Caco-2 (cell line): ENCODE results near the gene TMEM82. TPM values are rescaled to one million over a fixed set of nuclear protein-coding genes. Genes with fewer than 3 reads are reported as not detected.

Experiments used
- BruUV-seq: library from RNA; stranded (reverse); fragments of 400-500 nt; replicated peaks from 2 replicates; lab custom pipeline; 2021; lab: Mats Ljungman, UMichigan
- CTCF ChIA-PET: fragments of 300-600 bp; sonication (Branson Sonifier 250); formaldehyde crosslinking; loops from one replicate; lab custom pipeline; 2022; ENCODE audit warnings: antibody characterized with exemption; lab: Charles Lee
- POLR2A ChIA-PET: fragments of 300-600 bp; sonication (Branson Sonifier 250); formaldehyde crosslinking; loops from one replicate; lab custom pipeline; 2022; ENCODE audit warnings: antibody characterized with exemption; lab: Charles Lee
- DNase-seq, 2 experiments: peaks; one replicate each; pipeline versions ENCODE4 v3.0.0 to v3.0.0-alpha.2; 2020 to 2022
- H3K27me3 ChIP-seq: replicated peaks from 2 replicates; pipeline ENCODE4 v1.6.0; 2011; ENCODE audit warnings: low read length; ENCODE audit not compliant: control insufficient read depth, insufficient read depth
- H3K36me3 ChIP-seq: 2 replicates; pipeline ENCODE4 v1.5.1; 2011; ENCODE audit warnings: low read length; ENCODE audit not compliant: control insufficient read depth, insufficient read depth
- H3K4me1 ChIP-seq: fragments of 250-450 bp; sonication (Bioruptor Pico); 2 replicates; pipeline ENCODE4 v1.5.1; 2020; ENCODE audit warnings: mild to moderate bottlenecking
- H3K4me3 ChIP-seq: 2 replicates; pipeline ENCODE4 v1.5.1; 2011; ENCODE audit warnings: low read depth, mild to moderate bottlenecking, control low read depth, low read length
- H3K9me3 ChIP-seq: fragments of 250-450 bp; sonication (Bioruptor Pico); 2 replicates; pipeline ENCODE4 v1.5.1; 2020; ENCODE audit warnings: mild to moderate bottlenecking, moderate library complexity
- H3K27ac Mint-ChIP-seq: one replicate; pipeline ENCODE4 v1.8.0; 2022; ENCODE audit warnings: mixed read lengths; ENCODE audit not compliant: unreplicated experiment
- H3K27me3 Mint-ChIP-seq: one replicate; pipeline ENCODE4 v1.8.0; 2022; ENCODE audit warnings: mixed read lengths; ENCODE audit not compliant: insufficient read depth, unreplicated experiment
- H3K36me3 Mint-ChIP-seq: one replicate; pipeline ENCODE4 v1.8.0; 2022; ENCODE audit warnings: mild to moderate bottlenecking, mixed read lengths; ENCODE audit not compliant: insufficient read depth, unreplicated experiment
- H3K4me1 Mint-ChIP-seq: one replicate; pipeline ENCODE4 v1.8.0; 2022; ENCODE audit warnings: low read depth, mixed read lengths; ENCODE audit not compliant: unreplicated experiment
- H3K4me3 Mint-ChIP-seq: one replicate; pipeline ENCODE4 v1.8.0; 2022; ENCODE audit warnings: mild to moderate bottlenecking, moderate library complexity, mixed read lengths; ENCODE audit not compliant: unreplicated experiment
- H3K9me3 Mint-ChIP-seq: one replicate; pipeline ENCODE4 v1.8.0; 2022; ENCODE audit warnings: mixed read lengths; ENCODE audit not compliant: unreplicated experiment
- intact Hi-C: fragments of 100-400 bp; cut with micrococcal nuclease; formaldehyde crosslinking; loops from one replicate; pipeline ENCODE4 v1.10.0; 2022; ENCODE audit not compliant: unreplicated experiment
- total RNA-seq: library from RNA; stranded (reverse); gene quantifications from 2 replicates; pipeline ENCODE4 v1.2.3, GENCODE V29; 2022
- TF ChIP-seq, protein P1 (sequence below), 2 experiments: fragments of 200-600 bp in 1 of 2; IDR thresholded peaks; 1 replicate in 1 of 2; 2 replicates in 1 of 2; pipeline versions ENCODE4 v1.5.1 to v1.8.0; 2011 to 2022; ENCODE audit warnings: antibody characterized with exemption in 1 of 2, control low read depth in 1 of 2, inconsistent platforms in 1 of 2, low read depth in 1 of 2, low read length in 1 of 2, mild to moderate bottlenecking in 1 of 2, moderate library complexity in 1 of 2; ENCODE audit not compliant: insufficient read depth in 1 of 2, severe bottlenecking in 1 of 2, unreplicated experiment in 1 of 2

TMEM82 gene
- total RNA-seq, 1 experiment from 2014 or later: 3.5 TPM

DNA sequence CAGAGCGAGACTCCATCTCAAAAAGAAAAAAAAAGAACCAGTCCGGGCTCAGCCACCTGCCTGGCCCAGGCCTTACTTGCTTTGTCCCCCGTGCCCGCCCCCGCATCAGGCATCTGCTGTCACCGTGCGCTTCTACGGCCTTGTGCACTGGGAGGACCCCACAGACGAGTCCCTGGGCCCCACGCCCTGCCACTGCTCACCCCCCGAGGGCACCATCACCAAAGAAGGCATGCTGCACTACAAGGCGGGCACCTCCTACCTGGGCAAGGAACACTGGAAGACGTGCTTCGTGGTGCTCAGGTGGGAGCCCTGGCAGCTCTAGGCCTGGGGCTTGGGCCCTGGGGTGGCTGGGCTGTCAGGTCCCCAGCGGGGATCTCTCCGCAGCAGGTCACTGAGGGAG, 11.9 kb upstream of the TMEM82 start:
- H3K36me3 Mint-ChIP-seq: peaks cover 27% of the 10 kb centered on the region
- H3K9me3 ChIP-seq: no peaks in the 10 kb centered on the region
- no peaks in the 10 kb centered on the region for H3K27me3 Mint-ChIP-seq
- no TSS peak for BruUV-seq
- peaks cover 6% of the 10 kb centered on the region for H3K4me1 Mint-ChIP-seq
- POLR2A ChIA-PET: no interaction called here
- H3K4me1 ChIP-seq: peaks cover 10% of the 10 kb centered on the region
- intact Hi-C loops: no loop called here
- no peaks in the 10 kb centered on the region for H3K9me3 Mint-ChIP-seq
- H3K36me3 ChIP-seq: no peaks in the 10 kb centered on the region
- H3K27me3 ChIP-seq: no peaks in the 10 kb centered on the region
- no peak overlapping the region for H3K27ac Mint-ChIP-seq
- DNase-seq: no peak
- CTCF ChIA-PET: no interaction called here
- TF ChIP-seq, protein P1, sequence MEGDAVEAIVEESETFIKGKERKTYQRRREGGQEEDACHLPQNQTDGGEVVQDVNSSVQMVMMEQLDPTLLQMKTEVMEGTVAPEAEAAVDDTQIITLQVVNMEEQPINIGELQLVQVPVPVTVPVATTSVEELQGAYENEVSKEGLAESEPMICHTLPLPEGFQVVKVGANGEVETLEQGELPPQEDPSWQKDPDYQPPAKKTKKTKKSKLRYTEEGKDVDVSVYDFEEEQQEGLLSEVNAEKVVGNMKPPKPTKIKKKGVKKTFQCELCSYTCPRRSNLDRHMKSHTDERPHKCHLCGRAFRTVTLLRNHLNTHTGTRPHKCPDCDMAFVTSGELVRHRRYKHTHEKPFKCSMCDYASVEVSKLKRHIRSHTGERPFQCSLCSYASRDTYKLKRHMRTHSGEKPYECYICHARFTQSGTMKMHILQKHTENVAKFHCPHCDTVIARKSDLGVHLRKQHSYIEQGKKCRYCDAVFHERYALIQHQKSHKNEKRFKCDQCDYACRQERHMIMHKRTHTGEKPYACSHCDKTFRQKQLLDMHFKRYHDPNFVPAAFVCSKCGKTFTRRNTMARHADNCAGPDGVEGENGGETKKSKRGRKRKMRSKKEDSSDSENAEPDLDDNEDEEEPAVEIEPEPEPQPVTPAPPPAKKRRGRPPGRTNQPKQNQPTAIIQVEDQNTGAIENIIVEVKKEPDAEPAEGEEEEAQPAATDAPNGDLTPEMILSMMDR (IDR thresholded peaks at IDR 0.05; ENCODE audit: insufficient read depth in 1 of 2, low read depth in 1 of 2, low read length in 1 of 2, severe bottlenecking in 1 of 2, unreplicated experiment in 1 of 2): no peak
- no peak overlapping the region for H3K4me3 Mint-ChIP-seq
- no peak overlapping the region for H3K4me3 ChIP-seq

DNA sequence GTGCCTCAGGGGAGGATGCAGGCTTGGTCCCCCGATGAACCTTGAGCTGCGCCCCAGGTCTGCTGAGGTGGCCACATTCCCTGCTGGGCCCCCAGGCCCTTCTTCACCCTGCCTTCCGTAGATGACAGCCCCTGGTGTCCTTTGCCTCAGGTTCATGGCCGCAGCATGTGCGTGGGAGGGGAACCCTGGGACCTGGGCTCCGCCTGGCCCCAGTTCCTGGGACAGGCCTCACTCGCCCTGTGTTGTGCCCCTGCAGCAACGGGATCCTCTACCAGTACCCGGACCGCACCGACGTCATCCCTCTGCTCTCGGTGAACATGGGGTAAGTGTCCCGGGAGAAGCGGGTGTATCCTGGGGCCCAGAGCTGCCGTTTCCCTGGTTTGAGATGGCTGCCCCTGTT, 11.4 kb upstream of the TMEM82 start:
- intact Hi-C loops: no loop called here
- H3K4me3 ChIP-seq: no peak overlapping the region
- TF ChIP-seq, protein P1 (IDR thresholded peaks at IDR 0.05; ENCODE audit: insufficient read depth in 1 of 2, low read depth in 1 of 2, low read length in 1 of 2, severe bottlenecking in 1 of 2, unreplicated experiment in 1 of 2): no peak
- H3K27me3 ChIP-seq: no peaks in the 10 kb centered on the region
- Mint-ChIP-seq H3K4me1 (peaks cover 6% of the 10 kb centered on the region), H3K27ac (no peak overlapping the region), H3K27me3 (no peaks in the 10 kb centered on the region), H3K4me3 (no peak overlapping the region), H3K9me3 (no peaks in the 10 kb centered on the region), H3K36me3 (peaks cover 27% of the 10 kb centered on the region)
- BruUV-seq: no TSS peak
- H3K4me1 ChIP-seq: peaks cover 10% of the 10 kb centered on the region
- no peaks in the 10 kb centered on the region for H3K9me3 ChIP-seq
- ChIA-PET CTCF (no interaction called here), POLR2A (no interaction called here)
- DNase-seq: no peak
- no peaks in the 10 kb centered on the region for H3K36me3 ChIP-seq

DNA sequence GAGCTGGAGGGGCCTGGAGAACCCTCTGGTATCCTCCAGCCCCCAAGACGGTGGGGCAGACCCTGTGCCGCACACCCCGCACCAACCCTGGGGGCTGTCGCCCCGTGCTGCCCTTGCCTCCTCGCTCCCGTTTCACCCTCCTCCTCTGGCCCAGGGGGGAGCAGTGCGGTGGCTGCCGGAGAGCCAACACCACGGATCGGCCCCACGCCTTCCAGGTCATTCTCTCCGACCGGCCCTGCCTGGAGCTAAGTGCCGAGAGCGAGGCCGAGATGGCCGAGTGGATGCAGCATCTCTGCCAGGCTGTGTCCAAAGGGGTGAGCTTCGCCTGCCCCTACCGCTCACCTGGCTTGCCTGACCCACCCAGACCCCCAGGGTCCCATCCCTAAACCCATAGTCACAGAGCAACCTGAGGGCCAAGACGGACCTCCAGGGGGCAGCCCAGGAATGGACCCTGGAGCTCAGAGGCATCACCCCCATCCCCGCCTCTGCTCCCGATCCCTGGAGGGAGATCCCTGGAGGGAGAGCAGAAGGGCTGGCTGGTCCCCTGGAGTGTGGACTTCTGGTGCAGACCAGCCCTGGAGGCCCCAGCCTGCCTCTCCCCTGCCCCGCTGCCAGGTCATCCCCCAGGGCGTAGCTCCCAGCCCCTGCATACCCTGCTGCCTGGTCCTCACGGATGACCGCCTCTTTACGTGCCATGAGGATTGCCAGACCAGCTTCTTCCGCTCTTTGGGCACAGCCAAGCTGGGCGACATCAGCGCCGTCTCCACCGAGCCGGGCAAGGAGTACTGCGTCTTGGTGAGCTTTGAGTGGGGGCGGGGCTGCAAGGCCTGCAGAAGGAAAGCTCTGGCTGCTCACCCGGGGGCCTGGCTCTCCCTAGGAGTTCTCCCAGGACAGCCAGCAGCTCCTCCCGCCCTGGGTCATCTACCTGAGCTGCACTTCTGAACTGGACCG, 10.3 kb upstream of the TMEM82 start:
- peaks cover 6% of the 10 kb centered on the region for H3K4me1 Mint-ChIP-seq
- no peaks in the 10 kb centered on the region for H3K9me3 Mint-ChIP-seq
- Histone ChIP-seq H3K4me3 (no peak overlapping the region), H3K4me1 (peaks cover 10% of the 10 kb centered on the region), H3K27me3 (no peaks in the 10 kb centered on the region), H3K9me3 (no peaks in the 10 kb centered on the region), H3K36me3 (no peaks in the 10 kb centered on the region)
- no peak for DNase-seq
- ChIA-PET CTCF (no interaction called here), POLR2A (no interaction called here)
- no peaks in the 10 kb centered on the region for H3K27me3 Mint-ChIP-seq
- intact Hi-C loops: no loop called here
- no TSS peak for BruUV-seq
- H3K36me3 Mint-ChIP-seq: peaks cover 27% of the 10 kb centered on the region
- no peak overlapping the region for H3K27ac Mint-ChIP-seq
- H3K4me3 Mint-ChIP-seq: no peak overlapping the region
- TF ChIP-seq, protein P1 (IDR thresholded peaks at IDR 0.05; ENCODE audit: insufficient read depth in 1 of 2, low read depth in 1 of 2, low read length in 1 of 2, severe bottlenecking in 1 of 2, unreplicated experiment in 1 of 2): no peak
